AG20443 (cell line): ENCODE data around the gene ADAMTSL1.

Experiments
- DNase-seq: peaks from one replicate; pipeline ENCODE4 v3.0.0; 2012; ENCODE audit warnings: low spot score, mixed read lengths

ADAMTSL1 gene

GRCh38 chr9:18775930-18776329 is 302.0 kb downstream of the ADAMTSL1 start:
- no peak for DNase-seq

GRCh38 chr9:18776836-18777820 is 303.2 kb downstream of the ADAMTSL1 start:
- DNase-seq, result no peak

- no peak for DNase-seq
Observed at GRCh38 chr9:18778147-18778546, 304.2 kb downstream of the ADAMTSL1 start.

GRCh38 chr9:18778846-18779245 is 304.9 kb downstream of the ADAMTSL1 start:
- no peak for DNase-seq

GRCh38 chr9:18783909-18784308 is 310.0 kb downstream of the ADAMTSL1 start:
- DNase-seq, result no peak

GRCh38 chr9:18785604-18786003 is 311.7 kb downstream of the ADAMTSL1 start:
- DNase-seq, result no peak

- DNase-seq, result no peak
Observed at GRCh38 chr9:18786196-18786595, 312.2 kb downstream of the ADAMTSL1 start.

GRCh38 chr9:18786911-18787650 is 313.1 kb downstream of the ADAMTSL1 start:
- peak; percentile 13 for DNase-seq

GRCh38 chr9:18788256-18788655 is 314.3 kb downstream of the ADAMTSL1 start:
- no peak for DNase-seq

GRCh38 chr9:18791074-18791473 is 317.1 kb downstream of the ADAMTSL1 start:
- DNase-seq, result no peak

- no peak for DNase-seq
Observed at GRCh38 chr9:18793122-18793521, 319.2 kb downstream of the ADAMTSL1 start.

GRCh38 chr9:18795947-18796671 is 322.2 kb downstream of the ADAMTSL1 start:
- peak; percentile 81 for DNase-seq

- DNase-seq, result no peak
Observed at GRCh38 chr9:18796696-18797270, 322.8 kb downstream of the ADAMTSL1 start.

GRCh38 chr9:18798106-18798505 is 324.2 kb downstream of the ADAMTSL1 start:
- no peak for DNase-seq

GRCh38 chr9:18798508-18799290 is 324.7 kb downstream of the ADAMTSL1 start:
- DNase-seq, result no peak

GRCh38 chr9:18799428-18799827 is 325.5 kb downstream of the ADAMTSL1 start:
- DNase-seq, result no peak

GRCh38 chr9:18800579-18800978 is 326.6 kb downstream of the ADAMTSL1 start:
- DNase-seq, result no peak

GRCh38 chr9:18805386-18805785 is 331.4 kb downstream of the ADAMTSL1 start:
- no peak for DNase-seq

GRCh38 chr9:18806232-18807080 is 332.5 kb downstream of the ADAMTSL1 start:
- no peak for DNase-seq

- DNase-seq, result no peak
Observed at GRCh38 chr9:18810581-18810980, 336.6 kb downstream of the ADAMTSL1 start.
